ENCODE measurements around the gene CES5A.

- TF ChIP-seq SUZ12 (IDR thresholded peaks at IDR 0.05; ENCODE audit: extremely low read depth, insufficient read depth, insufficient read length) (no peak), ZNF274 (IDR thresholded peaks at IDR 0.05; ENCODE audit: low read depth, low read length) (no peak)
Observed at GRCh38 chr16:55875273-55875672, at the start of gene CES5A.
